HG02938 (cell line): Measurements from ENCODE around the gene ZNF514.
"Not testable (repeated sequence)": the region's sequence is repeated elsewhere in the genome, so short reads cannot be mapped to it uniquely, and the experiment has no call there.

Source experiments
- ATAC-seq: cut with Tn5 transposase; IDR thresholded peaks from one replicate; pipeline ENCODE4 v1.9.1; 2021; ENCODE audit warnings: mild to moderate bottlenecking, moderate library complexity; ENCODE audit not compliant: unreplicated experiment

Gene ZNF514

GRCh38 chr2:95159690-95160449, at the start of gene ZNF514:
ZNF514 (minus strand) TSS chr2:95159848; CDS start chr2:95153253, 6,595 bp downstream.
- peak; percentile 81 for ATAC-seq

- no peak for ATAC-seq
Measured at GRCh38 chr2:95208106-95208505, 48.5 kb upstream of the ZNF514 start.

GRCh38 chr2:95207111-95207961, 47.7 kb upstream of the ZNF514 start, which contains the start of gene ZNF892:
ZNF892 (plus strand) TSS chr2:95207521; CDS start chr2:95207816, 295 bp downstream.
- ATAC-seq: peak; percentile 97

GRCh38 chr2:95206096-95206495, 46.4 kb upstream of the ZNF514 start:
- ATAC-seq: no peak

GRCh38 chr2:95204396-95204795, 44.7 kb upstream of the ZNF514 start:
- no peak for ATAC-seq

- ATAC-seq: no peak
Measured at GRCh38 chr2:95203911-95204310, 44.3 kb upstream of the ZNF514 start.

GRCh38 chr2:95192956-95193355, 33.3 kb upstream of the ZNF514 start:
- not testable (repeated sequence) for ATAC-seq

GRCh38 chr2:95185973-95186372, 26.3 kb upstream of the ZNF514 start:
- no peak for ATAC-seq

GRCh38 chr2:95185197-95185596, 25.5 kb upstream of the ZNF514 start:
- ATAC-seq: no peak

- no peak for ATAC-seq
Measured at GRCh38 chr2:95181774-95182173, 22.1 kb upstream of the ZNF514 start.

GRCh38 chr2:95179451-95179850, 19.8 kb upstream of the ZNF514 start:
- ATAC-seq: no peak

- ATAC-seq: no peak
Measured at GRCh38 chr2:95174031-95174542, 14.4 kb upstream of the ZNF514 start.

GRCh38 chr2:95171902-95172301, 12.3 kb upstream of the ZNF514 start:
- ATAC-seq: no peak

GRCh38 chr2:95166065-95166763, 6.6 kb upstream of the ZNF514 start:
- peak; percentile 12 for ATAC-seq

GRCh38 chr2:95165371-95166064, 5.9 kb upstream of the ZNF514 start, which contains the start of gene ZNF2:
ZNF2 (plus strand) TSS chr2:95165809; CDS start chr2:95176227, 10,418 bp downstream.
- ATAC-seq: peak; percentile 90

- ATAC-seq: peak; percentile 3
Measured at GRCh38 chr2:95165030-95165370, 5.4 kb upstream of the ZNF514 start.

GRCh38 chr2:95158891-95159619, 593 bp downstream of the ZNF514 start:
- ATAC-seq: peak; percentile 50

GRCh38 chr2:95158441-95158840, 1.2 kb downstream of the ZNF514 start:
- ATAC-seq: no peak

GRCh38 chr2:95149397-95149984, 10.2 kb downstream of the ZNF514 start:
- no peak for ATAC-seq
